NB4 (cell line): ENCODE measurements around the gene ACOD1.

Source experiments
- DNase-seq: peaks from one replicate; pipeline ENCODE4 v3.0.0; 2010; ENCODE audit warnings: low read depth
- H3K4me3 ChIP-seq: one replicate; pipeline ENCODE4 v1.5.1; 2011; ENCODE audit warnings: mild to moderate bottlenecking, low read depth, low read length, moderate library complexity
- MYC ChIP-seq: IDR thresholded peaks from 2 replicates; pipeline ENCODE4 v1.6.1; 2011; ENCODE audit warnings: low read depth, low read length
- POLR2A ChIP-seq: IDR thresholded peaks from 2 replicates; pipeline ENCODE4 v1.6.1; 2011; ENCODE audit warnings: mild to moderate bottlenecking; ENCODE audit not compliant: insufficient read length; ENCODE audit errors: extremely low read depth
- TF ChIP-seq, protein P1 (sequence below): IDR thresholded peaks from one replicate; pipeline ENCODE4 v1.5.1; 2012; ENCODE audit warnings: low read depth, low read length
- TF ChIP-seq, protein P2 (sequence below): IDR thresholded peaks from 2 replicates; pipeline ENCODE4 v1.6.1; 2011; ENCODE audit warnings: low read depth, low read length

Gene ACOD1

DNA sequence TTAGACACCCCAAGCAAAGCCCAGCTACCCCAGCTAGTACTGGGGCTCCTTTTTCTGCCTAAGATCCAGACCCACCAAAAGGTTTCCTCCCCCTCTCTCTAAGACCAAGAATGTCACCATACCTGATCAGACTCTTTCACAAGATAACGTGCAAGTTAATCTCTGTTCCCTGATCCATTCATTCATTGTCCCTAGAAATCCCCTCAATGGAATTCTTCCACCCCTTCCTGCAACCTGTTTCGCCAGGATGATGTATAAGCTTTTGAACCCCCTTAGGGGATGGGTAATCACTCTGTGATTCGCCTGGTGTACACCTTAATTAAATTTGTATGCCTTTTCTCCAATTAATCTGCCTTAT lies 26.3 kb downstream of the ACOD1 start:
- no peak for DNase-seq
- H3K4me3 ChIP-seq: no peak overlapping the region
- TF ChIP-seq, protein P1, sequence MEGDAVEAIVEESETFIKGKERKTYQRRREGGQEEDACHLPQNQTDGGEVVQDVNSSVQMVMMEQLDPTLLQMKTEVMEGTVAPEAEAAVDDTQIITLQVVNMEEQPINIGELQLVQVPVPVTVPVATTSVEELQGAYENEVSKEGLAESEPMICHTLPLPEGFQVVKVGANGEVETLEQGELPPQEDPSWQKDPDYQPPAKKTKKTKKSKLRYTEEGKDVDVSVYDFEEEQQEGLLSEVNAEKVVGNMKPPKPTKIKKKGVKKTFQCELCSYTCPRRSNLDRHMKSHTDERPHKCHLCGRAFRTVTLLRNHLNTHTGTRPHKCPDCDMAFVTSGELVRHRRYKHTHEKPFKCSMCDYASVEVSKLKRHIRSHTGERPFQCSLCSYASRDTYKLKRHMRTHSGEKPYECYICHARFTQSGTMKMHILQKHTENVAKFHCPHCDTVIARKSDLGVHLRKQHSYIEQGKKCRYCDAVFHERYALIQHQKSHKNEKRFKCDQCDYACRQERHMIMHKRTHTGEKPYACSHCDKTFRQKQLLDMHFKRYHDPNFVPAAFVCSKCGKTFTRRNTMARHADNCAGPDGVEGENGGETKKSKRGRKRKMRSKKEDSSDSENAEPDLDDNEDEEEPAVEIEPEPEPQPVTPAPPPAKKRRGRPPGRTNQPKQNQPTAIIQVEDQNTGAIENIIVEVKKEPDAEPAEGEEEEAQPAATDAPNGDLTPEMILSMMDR: no peak
- no peak for TF ChIP-seq POLR2A
- TF ChIP-seq, protein P2, sequence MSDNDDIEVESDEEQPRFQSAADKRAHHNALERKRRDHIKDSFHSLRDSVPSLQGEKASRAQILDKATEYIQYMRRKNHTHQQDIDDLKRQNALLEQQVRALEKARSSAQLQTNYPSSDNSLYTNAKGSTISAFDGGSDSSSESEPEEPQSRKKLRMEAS: no peak
- TF ChIP-seq MYC: no peak

- DNase-seq: no peak
- no peak overlapping the region for H3K4me3 ChIP-seq
- TF ChIP-seq MYC (no peak), POLR2A (no peak)
- TF ChIP-seq, protein P2: no peak
- TF ChIP-seq, protein P1: no peak
These were observed 27.6 kb downstream of the ACOD1 start for GRCh38 chr13:76975863-76976262.

GRCh38 chr13:76976490-76976889 lies 28.2 kb downstream of the ACOD1 start:
- no peak overlapping the region for H3K4me3 ChIP-seq
- DNase-seq: no peak
- TF ChIP-seq, protein P2: no peak
- TF ChIP-seq, protein P1: no peak
- no peak for TF ChIP-seq POLR2A
- no peak for TF ChIP-seq MYC

- DNase-seq: no peak
- TF ChIP-seq POLR2A (no peak), MYC (no peak)
- TF ChIP-seq, protein P2: no peak
- TF ChIP-seq, protein P1: no peak
- no peak overlapping the region for H3K4me3 ChIP-seq
These were observed 28.6 kb downstream of the ACOD1 start for GRCh38 chr13:76976929-76977328.

DNA sequence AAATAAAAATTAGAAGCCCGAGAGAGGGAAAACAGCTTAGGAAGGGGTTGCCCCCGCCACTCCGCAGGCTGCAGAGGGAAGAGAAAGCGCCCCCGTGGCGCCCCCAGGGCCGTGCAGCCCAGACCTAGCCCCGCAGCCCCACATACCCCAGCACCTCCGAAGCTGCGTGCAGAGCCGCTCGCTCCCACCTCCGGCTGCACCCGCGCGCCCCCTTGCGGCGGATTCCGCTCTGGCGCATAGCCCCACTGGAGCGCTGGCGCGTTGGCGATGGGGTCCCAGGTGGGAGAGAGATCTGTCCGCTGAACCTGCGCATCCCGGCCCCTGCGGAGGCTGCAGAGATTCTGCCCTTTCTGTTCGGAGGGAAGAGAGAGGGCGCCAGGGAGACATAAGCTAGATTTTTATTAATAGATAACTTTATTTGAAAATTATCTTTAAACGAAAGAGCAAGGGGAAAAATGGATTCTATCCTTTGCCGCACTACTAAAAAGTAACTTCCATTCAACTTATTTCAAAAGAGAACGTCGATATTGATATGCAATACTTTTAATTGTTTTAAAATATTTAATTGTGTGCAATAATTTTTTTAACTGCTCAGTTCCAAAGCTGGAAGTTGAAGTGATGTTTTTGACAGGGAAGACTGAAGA lies 31.9 kb downstream of the ACOD1 start:
- DNase-seq: peak; percentile 76

More for the DNA sequence above, 31.9 kb downstream of the ACOD1 start:
- no peak overlapping the region for H3K4me3 ChIP-seq
- TF ChIP-seq, protein P1: peak; percentile 94
- peak; percentile 50; the same call in 1 of the 2 replicates for TF ChIP-seq MYC
- TF ChIP-seq, protein P2: 0 out of 2 replicates have a peak, but pooled peaks have one; percentile 49
- TF ChIP-seq POLR2A: no peak
